K562 (cell line): Measurements from ENCODE around the gene AKAP6. TPM values are rescaled to one million over a fixed set of nuclear protein-coding genes. Genes with fewer than 3 reads are reported as not detected.

Source experiments
- ATAC-seq: fragments of 200-7000 bp; cut with Tn5 transposase; 3 replicates; pipeline ENCODE4 v1.9.1; 2020; ENCODE audit warnings: moderate library complexity
- BruUV-seq: library from RNA; stranded (reverse); fragments of 400-500 nt; replicated peaks from 2 replicates; lab custom pipeline; 2021; lab: Mats Ljungman, UMichigan
- CTCF ChIA-PET: fragments of 300-600 bp; formaldehyde crosslinking; extraction: SDS; loops from one replicate; lab custom pipeline; 2021; ENCODE audit warnings: low intra/inter-chr PET ratio; lab: Yijun Ruan, JAX
- POLR2A ChIA-PET: fragments of 300-600, 350-650 bp; sonication (Branson Sonifier 250); formaldehyde crosslinking; extraction: SDS; loops from one replicate; lab custom pipeline; 2021; ENCODE audit warnings: antibody characterized with exemption, inconsistent platforms; lab: Yijun Ruan, JAX
- DNase-seq, 4 experiments: peaks; one replicate each; pipeline versions ENCODE4 v3.0.0 to v3.0.0-alpha.2; 2011 to 2018; ENCODE audit warnings: low spot score in 3 of 4, mixed read lengths in 3 of 4; ENCODE audit errors: extremely low read depth in 1 of 4
- FAIRE-seq: peaks from 2 replicates; lab custom pipeline; 2011; peaks lifted over from hg19 to GRCh38; lab: Jason Lieb, UNC
- H2AFZ ChIP-seq: 2 replicates; pipeline ENCODE4 v1.6.0; 2011; ENCODE audit warnings: low read depth, low read length, control low read depth, inconsistent platforms
- H3K27ac ChIP-seq: fragments of 200-600 bp; 3 replicates; pipeline ENCODE4 v1.8.0; 2011; ENCODE audit warnings: low read depth, mild to moderate bottlenecking, control low read depth, inconsistent platforms, low read length, moderate library complexity, mixed read lengths; ENCODE audit errors: extremely low read depth
- H3K27me3 ChIP-seq, 2 experiments: fragments of 300-600 bp in 1 of 2; 2 replicates in 1 of 2; 3 replicates in 1 of 2; pipeline versions ENCODE4 v1.6.0 to v1.8.0; 2011; ENCODE audit warnings: inconsistent platforms in 2 of 2, low read length in 2 of 2, mild to moderate bottlenecking in 1 of 2, mixed read lengths in 1 of 2, moderate library complexity in 1 of 2; ENCODE audit not compliant: control insufficient read depth in 2 of 2, insufficient read depth in 2 of 2
- H3K36me3 ChIP-seq: fragments of 300-600 bp; 3 replicates; pipeline ENCODE4 v1.8.0; 2011; ENCODE audit warnings: mild to moderate bottlenecking, low read length, inconsistent platforms; ENCODE audit not compliant: control insufficient read depth, insufficient read depth
- H3K4me1 ChIP-seq, 2 experiments: fragments of 200-600 bp in 1 of 2; replicated peaks in 1 of 2; 2 replicates in 1 of 2; 3 replicates in 1 of 2; pipeline versions ENCODE4 v1.5.1 to v1.8.0; 2011; ENCODE audit warnings: inconsistent platforms in 2 of 2, low read length in 2 of 2, mild to moderate bottlenecking in 1 of 2, mixed read lengths in 1 of 2, moderate library complexity in 1 of 2; ENCODE audit not compliant: control insufficient read depth in 2 of 2, insufficient read depth in 2 of 2
- H3K4me2 ChIP-seq: 2 replicates; pipeline ENCODE4 v1.6.1; 2011; ENCODE audit warnings: low read length, control low read depth, inconsistent platforms, mixed read lengths; ENCODE audit not compliant: insufficient read depth
- H3K4me3 ChIP-seq: fragments of 200-600 bp; sonication (generic), shearing (Covaris generic); 2 replicates; pipeline ENCODE4 v1.5.1; 2016; ENCODE audit warnings: control low read depth, inconsistent platforms
- H3K79me2 ChIP-seq: fragments of 200-600 bp; 3 replicates; pipeline ENCODE4 v1.8.0; 2011; ENCODE audit warnings: low read length, inconsistent platforms; ENCODE audit not compliant: control insufficient read depth, insufficient read depth
- H3K9ac ChIP-seq, 2 experiments: 2 replicates each; pipeline versions ENCODE4 v1.6.0 to v1.6.1; 2011; ENCODE audit warnings: low read depth in 2 of 2, low read length in 2 of 2, control low read depth in 1 of 2, inconsistent platforms in 1 of 2, mild to moderate bottlenecking in 1 of 2, mixed read lengths in 1 of 2; ENCODE audit not compliant: insufficient read depth in 1 of 2
- H3K9me1 ChIP-seq: one replicate; pipeline ENCODE4 v1.6.0; 2011; ENCODE audit warnings: inconsistent platforms, mild to moderate bottlenecking, low read length, moderate library complexity; ENCODE audit not compliant: control insufficient read depth, insufficient read depth
- H3K9me3 ChIP-seq: replicated peaks from 2 replicates; pipeline ENCODE4 v1.5.1; 2011; ENCODE audit warnings: low read depth, low read length, inconsistent platforms; ENCODE audit not compliant: control insufficient read depth, insufficient read depth
- H4K20me1 ChIP-seq: replicated peaks from 2 replicates; pipeline ENCODE4 v1.6.1; 2011; ENCODE audit warnings: low read length, inconsistent platforms, mixed read lengths; ENCODE audit not compliant: control insufficient read depth, insufficient read depth
- CBX2 ChIP-seq: fragments of 200-600 bp; sonication (generic); IDR thresholded peaks from one replicate; pipeline ENCODE4 v1.6.1; 2012; ENCODE audit warnings: mild to moderate bottlenecking, low read length, inconsistent platforms; ENCODE audit not compliant: insufficient read depth, poor library complexity, severe bottlenecking
- FOSL1 ChIP-seq: fragments of 200-800 bp; sonication (Bioruptor generic); conservative IDR thresholded peaks from 2 replicates; pipeline ENCODE4 v1.6.1; 2016; ENCODE audit warnings: missing genetic modification characterization, missing compliant biosample characterization
- KAT2B ChIP-seq: IDR thresholded peaks from one replicate; pipeline ENCODE4 v1.6.1; 2012; ENCODE audit warnings: low read depth, mild to moderate bottlenecking, control low read depth, inconsistent platforms, low read length, moderate library complexity
- KDM4B ChIP-seq, 2 experiments: fragments of 450-650 bp in 1 of 2; sonication (generic) in 1 of 2; IDR thresholded peaks; 2 replicates each; pipeline ENCODE4 v1.6.1; 2016 to 2017; ENCODE audit warnings: borderline replicate concordance in 2 of 2, antibody characterized with exemption in 1 of 2, low read depth in 1 of 2, mild to moderate bottlenecking in 1 of 2
- SMAD2 ChIP-seq: fragments of 150-350 bp; IDR thresholded peaks from 2 replicates; pipeline ENCODE4 v1.6.1; 2014; ENCODE audit warnings: low read depth, mild to moderate bottlenecking, low read length
- SNIP1 ChIP-seq: fragments of 450-650 bp; IDR thresholded peaks from 2 replicates; pipeline ENCODE4 v1.7.1; 2017; ENCODE audit warnings: low read depth, mild to moderate bottlenecking
- ZNF699 ChIP-seq: fragments of 250-450 bp; sonication (Bioruptor Pico); IDR thresholded peaks from 2 replicates; pipeline ENCODE4 v1.8.0; 2021; ENCODE audit warnings: mild to moderate bottlenecking, moderate library complexity; ENCODE audit not compliant: insufficient replicate concordance
- ZNF740 ChIP-seq, 3 experiments: fragments of 200-800 bp in 1 of 3; sonication (Bioruptor generic) in 1 of 3; sonication (generic) in 1 of 3; formaldehyde crosslinking in 1 of 3; IDR thresholded peaks; 2 replicates each; pipeline versions ENCODE4 v1.6.1 to v1.8.0; 2016 to 2022; ENCODE audit warnings: mild to moderate bottlenecking in 2 of 3, missing compliant biosample characterization in 2 of 3, missing genetic modification characterization in 2 of 3, missing genetic modification reagents in 1 of 3
- in situ Hi-C: fragments of 300-500 bp; cut with MboI; formaldehyde crosslinking; loops from 4 replicates; pipeline ENCODE4 v1.15.0; 2018; ENCODE audit warnings: inconsistent platforms, mixed read lengths
- intact Hi-C: fragments of 100-400 bp; cut with micrococcal nuclease; formaldehyde crosslinking; loops from 2 replicates; pipeline ENCODE4 v1.14.2; 2022
- polyA plus RNA-seq, 8 experiments: library from polyadenylated mRNA; depleted of rRNA in 4 of 8; stranded (reverse) in 5 of 8; unstranded in 3 of 8; fragments of >200 nt; fragmentation: Nextera tagmentation in 2 of 8; fragmentation: Illumina TruSeq in 1 of 8; extraction: Ambion mirVana in 2 of 8; extraction: Trizol in 1 of 8; gene quantifications; 2 replicates each; pipeline versions ENCODE4 v1.2.1 to v1.2.3, GENCODE V29; 2011 to 2014; ENCODE audit warnings: inconsistent platforms in 1 of 8, missing spikeins in 1 of 8
- total RNA-seq, 7 experiments: library from RNA; depleted of rRNA in 6 of 7; stranded (reverse); fragments of >200 nt in 6 of 7; fragmentation: Illumina TruSeq in 2 of 7; extraction: Trizol in 2 of 7; gene quantifications; 2 replicates each; pipeline versions ENCODE4 v1.2.1 to v1.2.3, GENCODE V29; 2011 to 2021; ENCODE audit warnings: low replicate concordance in 1 of 7

Gene AKAP6
- total and polyA plus RNA-seq, 9 of the 15 experiments (the other 6 are each of a cell fraction or from before 2014, with no cell fraction given): 0.03 to 1.7 (median 0.48) TPM

- H3K4me3 ChIP-seq: no peak overlapping the region
- no peak overlapping the region for H2AFZ ChIP-seq
- no peaks in the 10 kb centered on the region for H3K36me3 ChIP-seq
- TF ChIP-seq ZNF740 (CRISPR knock-in tag; IDR thresholded peaks at IDR 0.05) (no peak), ZNF740 (tag; IDR thresholded peaks at IDR 0.05) (no peak), SNIP1 (no peak), KAT2B (no peak), ZNF699 (CRISPR knock-in tag) (no peak), KDM4B (IDR thresholded peaks at IDR 0.05; ENCODE audit: borderline replicate concordance in 2 of 2, low read depth in 1 of 2) (no peak), SMAD2 (no peak), CBX2 (no peak), FOSL1 (tag) (no peak)
- TF ChIP-seq, all 486 proteins: peak for 0
- H3K9me1 ChIP-seq: no peaks in the 10 kb centered on the region
- H3K4me1 ChIP-seq: no peaks in the 10 kb centered on the region
- POLR2A ChIA-PET: no interaction called here
- FAIRE-seq: no peak
- H3K27ac ChIP-seq: no peak overlapping the region
- ATAC-seq: no peak
- H3K9me3 ChIP-seq: no peaks in the 10 kb centered on the region
- no peaks in the 10 kb centered on the region for H3K79me2 ChIP-seq
- no peaks in the 10 kb centered on the region for H3K27me3 ChIP-seq
- intact Hi-C loops: loop anchor here (10.0 kb wide), 1 partner anchor 630 kb away; no protein-coding TSS in a partner anchor
- no peak for DNase-seq
- no peaks in the 10 kb centered on the region for H4K20me1 ChIP-seq
- H3K9ac ChIP-seq: no peak overlapping the region
- CTCF ChIA-PET: no interaction called here
- in situ Hi-C loops: no loop called here
- no peak overlapping the region for H3K4me2 ChIP-seq
- no TSS peak for BruUV-seq
Measured at GRCh38 chr14:32565256-32565655, 236.2 kb downstream of the AKAP6 start.
